CD4-positive, alpha-beta T cell (primary cell): Measurements from ENCODE around the gene KRIT1. TPM values are rescaled to one million over a fixed set of nuclear protein-coding genes. Genes with fewer than 3 reads are reported as not detected.

ENCODE experiments used
- ATAC-seq: fragments of 200-7000 bp; cut with Tn5 transposase; one replicate; pipeline ENCODE4 v1.10.0; 2022; ENCODE audit warnings: mild to moderate bottlenecking; ENCODE audit not compliant: poor library complexity
- CTCF ChIA-PET: fragments of 350-600 bp; sonication (Branson Sonifier 250); formaldehyde crosslinking; loops from one replicate; lab custom pipeline; 2021; ENCODE audit warnings: antibody characterized with exemption, inconsistent platforms; lab: Charles Lee
- POLR2A ChIA-PET: fragments of 350-600 bp; sonication (Branson Sonifier 250); formaldehyde crosslinking; loops from one replicate; lab custom pipeline; 2021; ENCODE audit warnings: antibody characterized with exemption, inconsistent platforms; lab: Charles Lee
- DNase-seq, 14 experiments: peaks; one replicate each; pipeline ENCODE4 v3.0.0-alpha.2; 2013 to 2020; ENCODE audit warnings: mixed read lengths in 2 of 14
- H3K27ac ChIP-seq, 2 donors: one replicate each; pipeline versions ENCODE4 v1.5.1 to v1.7.0; 2013; ENCODE audit warnings: low read length in 2 of 2, low read depth in 1 of 2, mild to moderate bottlenecking in 1 of 2
- H3K27me3 ChIP-seq, 2 experiments: 1 replicate in 1 of 2; 2 replicates in 1 of 2; pipeline versions ENCODE4 v1.6.1 to v1.7.0; 2013; ENCODE audit warnings: low read length in 2 of 2, control low read depth in 1 of 2, mild to moderate bottlenecking in 1 of 2, moderate library complexity in 1 of 2; ENCODE audit not compliant: insufficient read depth in 2 of 2, control insufficient read depth in 1 of 2
- H3K36me3 ChIP-seq: one replicate; pipeline ENCODE4 v1.6.1; 2013; ENCODE audit warnings: low read length, control low read depth; ENCODE audit not compliant: insufficient read depth
- H3K4me1 ChIP-seq: one replicate; pipeline ENCODE4 v1.6.1; 2013; ENCODE audit warnings: low read length, control low read depth; ENCODE audit not compliant: insufficient read depth
- H3K4me3 ChIP-seq: one replicate; pipeline ENCODE4 v1.5.1; 2013; ENCODE audit warnings: mild to moderate bottlenecking, low read length, moderate library complexity
- H3K9me3 ChIP-seq, 2 experiments: 1 replicate in 1 of 2; 2 replicates in 1 of 2; pipeline versions ENCODE4 v1.6.1 to v1.7.0; 2013; ENCODE audit warnings: low read length in 2 of 2, mild to moderate bottlenecking in 2 of 2, control low read depth in 1 of 2, moderate library complexity in 1 of 2; ENCODE audit not compliant: control insufficient read depth in 1 of 2, insufficient read depth in 1 of 2
- H3K27ac Mint-ChIP-seq: one replicate; pipeline ENCODE4 v1.8.0; 2020; ENCODE audit warnings: mixed read lengths
- H3K27me3 Mint-ChIP-seq: one replicate; pipeline ENCODE4 v1.8.0; 2021; ENCODE audit warnings: mixed read lengths
- H3K36me3 Mint-ChIP-seq: one replicate; pipeline ENCODE4 v1.8.0; 2021; ENCODE audit warnings: low read depth, mixed read lengths
- H3K4me1 Mint-ChIP-seq: one replicate; pipeline ENCODE4 v1.8.0; 2021; ENCODE audit warnings: low read depth, mixed read lengths
- H3K4me3 Mint-ChIP-seq: one replicate; pipeline ENCODE4 v1.8.0; 2020; ENCODE audit warnings: mild to moderate bottlenecking, mixed read lengths
- H3K9me3 Mint-ChIP-seq: one replicate; pipeline ENCODE4 v1.8.0; 2020; ENCODE audit warnings: mixed read lengths
- CTCF ChIP-seq: fragments of 200-600 bp; IDR thresholded peaks from one replicate; pipeline ENCODE4 v1.8.0; 2022; ENCODE audit warnings: antibody characterized with exemption, mild to moderate bottlenecking
- intact Hi-C, 2 experiments: fragments of 100-400 bp; cut with DNase I in 1 of 2; cut with micrococcal nuclease in 1 of 2; formaldehyde crosslinking; loops; one replicate each; pipeline versions ENCODE4 v1.15.1 to v1.9.0; 2023 to 2025; cut with DNase I, micrococcal nuclease
- total RNA-seq, 174 experiments: library from RNA in 2 of 174; stranded (reverse) in 2 of 174; gene quantifications; one replicate each; pipeline ENCODE4 v1.2.3 and lab custom pipeline; 2021 to 2026

KRIT1 gene
- total RNA-seq, 2 experiments from 2014 or later = 28.6 to 28.7 TPM

GRCh38 chr7:92276460-92276864, 30.7 kb upstream of the KRIT1 start:
- Histone ChIP-seq H3K36me3 (no peaks in the 10 kb centered on the region), H3K27me3 (no peaks in the 10 kb centered on the region), H3K27ac (no peak overlapping the region), H3K4me3 (no peak overlapping the region), H3K9me3 (no peaks in the 10 kb centered on the region), H3K4me1 (no peaks in the 10 kb centered on the region)
- no peak for TF ChIP-seq CTCF
- Mint-ChIP-seq H3K4me1 (peaks cover 22% of the 10 kb centered on the region), H3K27me3 (no peaks in the 10 kb centered on the region), H3K36me3 (peaks cover 50% of the 10 kb centered on the region), H3K27ac (no peak overlapping the region), H3K4me3 (no peak overlapping the region), H3K9me3 (peaks cover 2% of the 10 kb centered on the region)
- ATAC-seq (no peak), DNase-seq (no peak)
- POLR2A ChIA-PET = no interaction called here
- intact Hi-C loops = no loop called here
- CTCF ChIA-PET = no interaction called here

GRCh38 chr7:92275327-92275726, 29.6 kb upstream of the KRIT1 start:
- Mint-ChIP-seq H3K36me3 (peaks cover 38% of the 10 kb centered on the region), H3K4me3 (no peak overlapping the region), H3K27ac (no peak overlapping the region), H3K27me3 (no peaks in the 10 kb centered on the region), H3K9me3 (peaks cover 2% of the 10 kb centered on the region), H3K4me1 (peaks cover 20% of the 10 kb centered on the region)
- intact Hi-C loops = no loop called here
- no peak for ATAC-seq
- no peak for DNase-seq
- Histone ChIP-seq H3K36me3 (no peaks in the 10 kb centered on the region), H3K9me3 (no peaks in the 10 kb centered on the region), H3K4me1 (no peaks in the 10 kb centered on the region), H3K4me3 (no peak overlapping the region), H3K27ac (no peak overlapping the region), H3K27me3 (no peaks in the 10 kb centered on the region)
- no peak for TF ChIP-seq CTCF
- ChIA-PET CTCF (no interaction called here), POLR2A (no interaction called here)

GRCh38 chr7:92268921-92269320, 23.2 kb upstream of the KRIT1 start:
- H3K4me1 Mint-ChIP-seq = peaks cover 12% of the 10 kb centered on the region
- POLR2A ChIA-PET = no interaction called here
- CTCF ChIA-PET = no interaction called here

More at GRCh38 chr7:92268921-92269320, 23.2 kb upstream of the KRIT1 start:
- TF ChIP-seq CTCF = no peak
- H3K9me3 ChIP-seq = no peaks in the 10 kb centered on the region
- Mint-ChIP-seq H3K27me3 (no peaks in the 10 kb centered on the region), H3K36me3 (peaks cover 5% of the 10 kb centered on the region), H3K9me3 (no peaks in the 10 kb centered on the region), H3K27ac (no peak overlapping the region), H3K4me3 (no peak overlapping the region)
- no peaks in the 10 kb centered on the region for H3K27me3 ChIP-seq
- DNase-seq (no peak), ATAC-seq (no peak)
- no peak overlapping the region for H3K4me3 ChIP-seq
- H3K4me1 ChIP-seq = no peaks in the 10 kb centered on the region
- no peak overlapping the region for H3K27ac ChIP-seq
- intact Hi-C loops = no loop called here
- H3K36me3 ChIP-seq = no peaks in the 10 kb centered on the region
